SK-N-SH treated with all-trans-retinoic acid at 6 μM for 48 hours (cell line): Measurements from ENCODE around the gene DUS2.

Source experiments
- ATAC-seq: fragments of 200-7000 bp; cut with Tn5 transposase; 3 replicates; pipeline ENCODE4 v1.9.1; 2020; ENCODE audit warnings: mild to moderate bottlenecking, moderate library complexity
- ARNTL ChIP-seq: fragments of 450-650 bp; formaldehyde crosslinking; IDR thresholded peaks from 2 replicates; pipeline ENCODE4 v1.5.0; 2020; ENCODE audit warnings: low read depth, mild to moderate bottlenecking, moderate library complexity, borderline replicate concordance
- CREB5 ChIP-seq: fragments of 250-450 bp; sonication (Bioruptor Pico); IDR thresholded peaks from 2 replicates; pipeline ENCODE4 v1.5.1; 2020; ENCODE audit warnings: low read depth, mild to moderate bottlenecking, moderate library complexity
- CSDC2 ChIP-seq: fragments of 250-450 bp; sonication (Bioruptor Pico); IDR thresholded peaks from 2 replicates; pipeline ENCODE4 v1.5.0; 2020; ENCODE audit warnings: mild to moderate bottlenecking, moderate library complexity
- ESRRG ChIP-seq: fragments of 250-450 bp; sonication (Bioruptor Pico); IDR thresholded peaks from 2 replicates; pipeline ENCODE4 v1.6.1; 2021; ENCODE audit warnings: mild to moderate bottlenecking
- GLIS3 ChIP-seq: fragments of 250-450 bp; sonication (Bioruptor Pico); IDR thresholded peaks from 2 replicates; pipeline ENCODE4 v1.5.0; 2020; ENCODE audit warnings: mild to moderate bottlenecking, moderate library complexity
- ISL1 ChIP-seq: fragments of 250-450 bp; sonication (Bioruptor Pico); IDR thresholded peaks from 2 replicates; pipeline ENCODE4 v2.1.2; 2022; ENCODE audit warnings: mild to moderate bottlenecking, moderate library complexity
- OSR1 ChIP-seq: fragments of 250-450 bp; sonication (Bioruptor Pico); IDR thresholded peaks from 2 replicates; pipeline ENCODE4 v1.8.0; 2022; ENCODE audit warnings: moderate library complexity, mild to moderate bottlenecking, inconsistent platforms
- PATZ1 ChIP-seq: fragments of 250-450 bp; sonication (Bioruptor Pico); IDR thresholded peaks from 2 replicates; pipeline ENCODE4 v1.8.0; 2020; ENCODE audit warnings: mild to moderate bottlenecking, moderate library complexity, borderline replicate concordance
- POU6F1 ChIP-seq: fragments of 250-450 bp; sonication (Bioruptor Pico); IDR thresholded peaks from 2 replicates; pipeline ENCODE4 v1.8.0; 2021; ENCODE audit warnings: low read depth, mild to moderate bottlenecking, moderate library complexity, borderline replicate concordance
- PPARA ChIP-seq: fragments of 250-450 bp; sonication (Bioruptor Pico); IDR thresholded peaks from 2 replicates; pipeline ENCODE4 v1.5.0; 2020; ENCODE audit warnings: mild to moderate bottlenecking, borderline replicate concordance
- RARB ChIP-seq: fragments of 250-450 bp; sonication (Bioruptor Pico); IDR thresholded peaks from 2 replicates; pipeline ENCODE4 v1.8.0; 2021; ENCODE audit warnings: mild to moderate bottlenecking, moderate library complexity
- SNAI2 ChIP-seq: fragments of 250-450 bp; sonication (Bioruptor Pico); IDR thresholded peaks from 2 replicates; pipeline ENCODE4 v1.5.0; 2020; ENCODE audit warnings: mild to moderate bottlenecking, moderate library complexity
- TOX ChIP-seq: fragments of 250-450 bp; sonication (Bioruptor Pico); IDR thresholded peaks from 2 replicates; pipeline ENCODE4 v1.8.0; 2021; ENCODE audit warnings: mild to moderate bottlenecking, moderate library complexity, borderline replicate concordance
- TSHZ2 ChIP-seq: fragments of 250-450 bp; sonication (Bioruptor Pico); IDR thresholded peaks from 2 replicates; pipeline ENCODE4 v1.5.0; 2020; ENCODE audit warnings: mild to moderate bottlenecking, moderate library complexity
- ZC3H10 ChIP-seq: fragments of 250-450 bp; sonication (Bioruptor Pico); IDR thresholded peaks from 2 replicates; pipeline ENCODE4 v1.5.1; 2021; ENCODE audit warnings: mild to moderate bottlenecking, moderate library complexity
- ZFP3 ChIP-seq: fragments of 250-450 bp; sonication (Bioruptor Pico); IDR thresholded peaks from 2 replicates; pipeline ENCODE4 v1.5.0; 2020; ENCODE audit warnings: mild to moderate bottlenecking, moderate library complexity
- ZFP30 ChIP-seq: fragments of 450-650 bp; formaldehyde crosslinking; IDR thresholded peaks from 2 replicates; pipeline ENCODE4 v1.5.0; 2022; ENCODE audit warnings: mild to moderate bottlenecking, moderate library complexity
- ZNF565 ChIP-seq: fragments of 450-650 bp; formaldehyde crosslinking; conservative IDR thresholded peaks from 2 replicates; pipeline ENCODE4 v1.5.0; 2020; ENCODE audit warnings: low read depth, mild to moderate bottlenecking, moderate library complexity
- ZNF70 ChIP-seq: fragments of 450-650 bp; formaldehyde crosslinking; IDR thresholded peaks from 2 replicates; pipeline ENCODE4 v1.5.0; 2020; ENCODE audit warnings: mild to moderate bottlenecking, moderate library complexity
- ZNF8 ChIP-seq: fragments of 450-650 bp; formaldehyde crosslinking; IDR thresholded peaks from 2 replicates; pipeline ENCODE4 v1.5.0; 2020; ENCODE audit warnings: mild to moderate bottlenecking, moderate library complexity

Gene DUS2

GRCh38 chr16:67979955-67980678 is 43.0 kb upstream of the DUS2 start, which contains the start of gene DPEP3:
Gene DPEP3, minus strand, starts transcription at chr16:67980499. Its CDS starts 119 bp downstream, at chr16:67980380.
- no peak for ATAC-seq

GRCh38 chr16:67982011-67982696 is 40.9 kb upstream of the DUS2 start:
- no peak for ATAC-seq
- TF ChIP-seq OSR1, result no peak
- TF ChIP-seq TOX (CRISPR knock-in tag), result no peak
- no peak for TF ChIP-seq CSDC2 (CRISPR knock-in tag)
- TF ChIP-seq POU6F1 (CRISPR knock-in tag), result no peak
- no peak for TF ChIP-seq TSHZ2
- TF ChIP-seq ARNTL, result no peak
- TF ChIP-seq GLIS3, result no peak
- TF ChIP-seq ZNF70 (CRISPR knock-in tag), result no peak
- TF ChIP-seq ZFP3 (CRISPR knock-in tag), result no peak
- TF ChIP-seq SNAI2 (CRISPR knock-in tag), result no peak
- TF ChIP-seq ZNF8 (CRISPR knock-in tag), result no peak
- no peak for TF ChIP-seq ZNF565 (CRISPR knock-in tag)
- TF ChIP-seq RARB (CRISPR knock-in tag), result no peak
- TF ChIP-seq PATZ1 (CRISPR knock-in tag), result no peak

More at GRCh38 chr16:67979955-67980678, 43.0 kb upstream of the DUS2 start, which contains the start of gene DPEP3:
- TF ChIP-seq ZC3H10, result no peak
- no peak for TF ChIP-seq POU6F1 (CRISPR knock-in tag)
- TF ChIP-seq OSR1, result no peak
- no peak for TF ChIP-seq CSDC2 (CRISPR knock-in tag)
- TF ChIP-seq PPARA (CRISPR knock-in tag), result no peak
- TF ChIP-seq ZFP3 (CRISPR knock-in tag), result no peak
- TF ChIP-seq TSHZ2, result no peak
- TF ChIP-seq ZFP30 (CRISPR knock-in tag), result no peak
- no peak for TF ChIP-seq TOX (CRISPR knock-in tag)
- TF ChIP-seq ARNTL, result no peak
- TF ChIP-seq CREB5 (CRISPR knock-in tag), result no peak
- no peak for TF ChIP-seq ESRRG (CRISPR knock-in tag)
- no peak for TF ChIP-seq ISL1 (CRISPR knock-in tag)
